HepG2 (cell line): Measurements from ENCODE around the gene INSR. TPM values are rescaled to one million over a fixed set of nuclear protein-coding genes. Genes with fewer than 3 reads are reported as not detected.

Source experiments
- ARID4A ChIP-seq: sonication (generic); formaldehyde crosslinking; IDR thresholded peaks from 2 replicates; pipeline ENCODE4 v1.5.0; 2020; ENCODE audit warnings: mild to moderate bottlenecking, missing genetic modification reagents, borderline replicate concordance
- EEA1 ChIP-seq: sonication (generic); formaldehyde crosslinking; IDR thresholded peaks from 2 replicates; pipeline ENCODE4 v1.5.1; 2020; ENCODE audit warnings: mild to moderate bottlenecking, missing genetic modification reagents, borderline replicate concordance
- HNRNPK ChIP-seq: fragments of 200-400 bp; formaldehyde crosslinking; IDR thresholded peaks from 2 replicates; pipeline ENCODE4 v1.6.1; 2018; ENCODE audit warnings: low read length, low read depth, moderate library complexity, mild to moderate bottlenecking; ENCODE audit not compliant: poor library complexity, severe bottlenecking
- JARID2 ChIP-seq: sonication (generic); formaldehyde crosslinking; IDR thresholded peaks from 2 replicates; pipeline ENCODE4 v1.8.1; 2023; ENCODE audit warnings: missing genetic modification reagents, inconsistent platforms; ENCODE audit not compliant: insufficient replicate concordance
- MYPOP ChIP-seq: sonication (generic); formaldehyde crosslinking; IDR thresholded peaks from 2 replicates; pipeline ENCODE4 v1.8.1; 2023; ENCODE audit warnings: mild to moderate bottlenecking, moderate library complexity, missing genetic modification reagents
- NCOA2 ChIP-seq: sonication (generic); formaldehyde crosslinking; IDR thresholded peaks from 2 replicates; pipeline ENCODE4 v1.8.0; 2022; ENCODE audit warnings: inconsistent platforms
- NONO ChIP-seq, 2 experiments: fragments of 450-650 bp in 1 of 2; sonication (generic) in 1 of 2; formaldehyde crosslinking in 1 of 2; IDR thresholded peaks in 1 of 2; conservative IDR thresholded peaks in 1 of 2; 2 replicates each; pipeline versions ENCODE4 v1.6.1 to v1.8.0; 2017 to 2022; ENCODE audit warnings: mild to moderate bottlenecking in 1 of 2, missing genetic modification reagents in 1 of 2, moderate library complexity in 1 of 2
- polyA plus RNA-seq, 8 experiments: library from polyadenylated mRNA; depleted of rRNA in 3 of 8; stranded (reverse) in 7 of 8; unstranded in 1 of 8; fragments of >200 nt; fragmentation: Illumina TruSeq in 4 of 8; extraction: Trizol in 4 of 8; gene quantifications; 2 replicates each; pipeline versions ENCODE4 v1.2.1 to v1.2.3, GENCODE V29; 2011 to 2016; ENCODE audit warnings: low read depth in 4 of 8, missing spikeins in 1 of 8, mixed read lengths in 1 of 8; ENCODE audit not compliant: insufficient read depth in 1 of 8
- total RNA-seq, 5 experiments: library from RNA; depleted of rRNA; stranded (reverse); fragments of >200 nt; fragmentation: Illumina TruSeq; extraction: Trizol; gene quantifications; 2 replicates each; pipeline ENCODE4 v1.2.3, GENCODE V29; 2016; ENCODE audit warnings: low read depth in 1 of 5
- TF ChIP-seq, protein P1 (sequence below), 2 experiments: sonication (generic) in 1 of 2; formaldehyde crosslinking in 1 of 2; IDR thresholded peaks; 2 replicates each; pipeline versions ENCODE4 v1.6.1 to v1.9.0; 2014 to 2022; ENCODE audit warnings: antibody characterized with exemption in 1 of 2, borderline replicate concordance in 1 of 2, inconsistent platforms in 1 of 2, low read depth in 1 of 2, missing genetic modification reagents in 1 of 2
- TF ChIP-seq, protein P2 (sequence below): sonication (generic); formaldehyde crosslinking; IDR thresholded peaks from 2 replicates; pipeline ENCODE4 v1.5.1; 2020; ENCODE audit warnings: missing genetic modification reagents, mild to moderate bottlenecking, borderline replicate concordance
- TF ChIP-seq, protein P3 (sequence below): sonication (generic); formaldehyde crosslinking; conservative IDR thresholded peaks from 2 replicates; pipeline ENCODE4 v1.8.0; 2022; ENCODE audit warnings: mild to moderate bottlenecking, moderate library complexity, missing genetic modification reagents

INSR gene
- total and polyA plus RNA-seq, 2 of the 13 experiments (the other 11 are each of a cell fraction or from before 2014, with no cell fraction given), result 24.2 to 29.8 TPM

GRCh38 chr19:7293762-7294557, at the start of gene INSR (continued):
- TF ChIP-seq, protein P1, sequence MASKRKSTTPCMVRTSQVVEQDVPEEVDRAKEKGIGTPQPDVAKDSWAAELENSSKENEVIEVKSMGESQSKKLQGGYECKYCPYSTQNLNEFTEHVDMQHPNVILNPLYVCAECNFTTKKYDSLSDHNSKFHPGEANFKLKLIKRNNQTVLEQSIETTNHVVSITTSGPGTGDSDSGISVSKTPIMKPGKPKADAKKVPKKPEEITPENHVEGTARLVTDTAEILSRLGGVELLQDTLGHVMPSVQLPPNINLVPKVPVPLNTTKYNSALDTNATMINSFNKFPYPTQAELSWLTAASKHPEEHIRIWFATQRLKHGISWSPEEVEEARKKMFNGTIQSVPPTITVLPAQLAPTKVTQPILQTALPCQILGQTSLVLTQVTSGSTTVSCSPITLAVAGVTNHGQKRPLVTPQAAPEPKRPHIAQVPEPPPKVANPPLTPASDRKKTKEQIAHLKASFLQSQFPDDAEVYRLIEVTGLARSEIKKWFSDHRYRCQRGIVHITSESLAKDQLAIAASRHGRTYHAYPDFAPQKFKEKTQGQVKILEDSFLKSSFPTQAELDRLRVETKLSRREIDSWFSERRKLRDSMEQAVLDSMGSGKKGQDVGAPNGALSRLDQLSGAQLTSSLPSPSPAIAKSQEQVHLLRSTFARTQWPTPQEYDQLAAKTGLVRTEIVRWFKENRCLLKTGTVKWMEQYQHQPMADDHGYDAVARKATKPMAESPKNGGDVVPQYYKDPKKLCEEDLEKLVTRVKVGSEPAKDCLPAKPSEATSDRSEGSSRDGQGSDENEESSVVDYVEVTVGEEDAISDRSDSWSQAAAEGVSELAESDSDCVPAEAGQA (IDR thresholded peaks at IDR 0.05; ENCODE audit: low read depth), result no peak
- TF ChIP-seq, protein P1 (CRISPR knock-in tag; IDR thresholded peaks at IDR 0.05; ENCODE audit: borderline replicate concordance), result no peak; the same call in 1 of the 2 replicates
- TF ChIP-seq EEA1 (CRISPR knock-in tag), result no peak
- TF ChIP-seq NONO (IDR thresholded peaks at IDR 0.05), result no peak
- peak; percentile 37; the same call in 1 of the 2 replicates for TF ChIP-seq NONO (CRISPR knock-in tag; conservative IDR thresholded peaks at IDR 0.05)
- peak; percentile 78 for TF ChIP-seq ARID4A (CRISPR knock-in tag)
- no peak; the same call in none of the 2 replicates for TF ChIP-seq MYPOP
- TF ChIP-seq, protein P2, sequence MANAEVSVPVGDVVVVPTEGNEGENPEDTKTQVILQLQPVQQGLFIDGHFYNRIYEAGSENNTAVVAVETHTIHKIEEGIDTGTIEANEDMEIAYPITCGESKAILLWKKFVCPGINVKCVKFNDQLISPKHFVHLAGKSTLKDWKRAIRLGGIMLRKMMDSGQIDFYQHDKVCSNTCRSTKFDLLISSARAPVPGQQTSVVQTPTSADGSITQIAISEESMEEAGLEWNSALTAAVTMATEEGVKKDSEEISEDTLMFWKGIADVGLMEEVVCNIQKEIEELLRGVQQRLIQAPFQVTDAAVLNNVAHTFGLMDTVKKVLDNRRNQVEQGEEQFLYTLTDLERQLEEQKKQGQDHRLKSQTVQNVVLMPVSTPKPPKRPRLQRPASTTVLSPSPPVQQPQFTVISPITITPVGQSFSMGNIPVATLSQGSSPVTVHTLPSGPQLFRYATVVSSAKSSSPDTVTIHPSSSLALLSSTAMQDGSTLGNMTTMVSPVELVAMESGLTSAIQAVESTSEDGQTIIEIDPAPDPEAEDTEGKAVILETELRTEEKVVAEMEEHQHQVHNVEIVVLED (CRISPR knock-in tag), result no peak
- TF ChIP-seq JARID2 (CRISPR knock-in tag), result no peak
- TF ChIP-seq HNRNPK, result peak; percentile 93
- TF ChIP-seq, protein P3, sequence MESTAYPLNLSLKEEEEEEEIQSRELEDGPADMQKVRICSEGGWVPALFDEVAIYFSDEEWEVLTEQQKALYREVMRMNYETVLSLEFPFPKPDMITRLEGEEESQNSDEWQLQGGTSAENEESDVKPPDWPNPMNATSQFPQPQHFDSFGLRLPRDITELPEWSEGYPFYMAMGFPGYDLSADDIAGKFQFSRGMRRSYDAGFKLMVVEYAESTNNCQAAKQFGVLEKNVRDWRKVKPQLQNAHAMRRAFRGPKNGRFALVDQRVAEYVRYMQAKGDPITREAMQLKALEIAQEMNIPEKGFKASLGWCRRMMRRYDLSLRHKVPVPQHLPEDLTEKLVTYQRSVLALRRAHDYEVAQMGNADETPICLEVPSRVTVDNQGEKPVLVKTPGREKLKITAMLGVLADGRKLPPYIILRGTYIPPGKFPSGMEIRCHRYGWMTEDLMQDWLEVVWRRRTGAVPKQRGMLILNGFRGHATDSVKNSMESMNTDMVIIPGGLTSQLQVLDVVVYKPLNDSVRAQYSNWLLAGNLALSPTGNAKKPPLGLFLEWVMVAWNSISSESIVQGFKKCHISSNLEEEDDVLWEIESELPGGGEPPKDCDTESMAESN, result peak; percentile 66; the same call in 1 of the 2 replicates
- no peak; the same call in 1 of the 2 replicates for TF ChIP-seq NCOA2 (CRISPR knock-in tag)
